BJ (cell line): ENCODE measurements around the gene IQCB1. TPM values are rescaled to one million over a fixed set of nuclear protein-coding genes. Genes with fewer than 3 reads are reported as not detected.

Experiments
- CTCF ChIA-PET: fragments of 350-600 bp; formaldehyde crosslinking; extraction: SDS; loops from one replicate; lab custom pipeline; 2021; ENCODE audit warnings: antibody characterized with exemption, inconsistent platforms; lab: Yijun Ruan, JAX
- POLR2A ChIA-PET: fragments of 300-600 bp; sonication (Branson Sonifier 250); formaldehyde crosslinking; extraction: SDS; loops from one replicate; lab custom pipeline; 2021; ENCODE audit warnings: antibody characterized with exemption; lab: Charles Lee
- DNase-seq: peaks from one replicate; pipeline ENCODE4 v3.0.0-alpha.2; 2011; ENCODE audit warnings: low read depth
- H3K27me3 ChIP-seq: 2 replicates; pipeline ENCODE4 v1.6.0; 2011; ENCODE audit warnings: low read length; ENCODE audit not compliant: control insufficient read depth, insufficient read depth
- H3K36me3 ChIP-seq: 2 replicates; pipeline ENCODE4 v1.5.1; 2011; ENCODE audit warnings: low read length; ENCODE audit not compliant: control insufficient read depth, insufficient read depth
- H3K4me3 ChIP-seq: 2 replicates; pipeline ENCODE4 v1.5.1; 2011; ENCODE audit warnings: low read depth, mild to moderate bottlenecking, control low read depth, low read length
- polyA plus RNA-seq: library from polyadenylated mRNA; depleted of rRNA; stranded (reverse); fragments of >200 nt; gene quantifications from 2 replicates; pipeline ENCODE4 v1.2.3, GENCODE V29; 2011
- TF ChIP-seq, protein P1 (sequence below): IDR thresholded peaks from 2 replicates; pipeline ENCODE4 v1.5.1; 2011; ENCODE audit warnings: low read depth, mild to moderate bottlenecking, control low read depth, inconsistent platforms, low read length, moderate library complexity; ENCODE audit not compliant: insufficient read depth

The IQCB1 gene
- polyA plus RNA-seq, 1 experiment, result 6.1 TPM

DNA sequence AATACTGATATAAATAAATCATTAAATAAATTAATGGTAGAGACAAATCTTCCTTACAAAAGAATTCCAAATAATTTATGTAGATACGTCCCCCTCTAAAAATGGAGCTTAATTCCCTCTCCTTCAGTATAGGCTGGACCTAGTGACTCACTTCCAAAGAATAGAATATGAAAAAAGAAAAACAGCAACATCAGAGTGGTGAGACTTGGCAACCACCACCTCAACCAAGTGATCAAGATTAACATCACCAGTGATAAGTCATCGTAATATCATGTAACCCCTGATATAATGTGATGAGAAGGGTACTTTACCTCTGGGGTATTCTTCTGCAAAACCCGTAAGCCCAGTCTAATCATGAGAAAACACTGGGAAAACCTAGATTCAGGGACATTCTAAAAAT is 98.7 kb downstream of the IQCB1 start:
- H3K4me3 ChIP-seq, result no peak overlapping the region
- ChIA-PET POLR2A (no interaction called here), CTCF (no interaction called here)
- TF ChIP-seq, protein P1, sequence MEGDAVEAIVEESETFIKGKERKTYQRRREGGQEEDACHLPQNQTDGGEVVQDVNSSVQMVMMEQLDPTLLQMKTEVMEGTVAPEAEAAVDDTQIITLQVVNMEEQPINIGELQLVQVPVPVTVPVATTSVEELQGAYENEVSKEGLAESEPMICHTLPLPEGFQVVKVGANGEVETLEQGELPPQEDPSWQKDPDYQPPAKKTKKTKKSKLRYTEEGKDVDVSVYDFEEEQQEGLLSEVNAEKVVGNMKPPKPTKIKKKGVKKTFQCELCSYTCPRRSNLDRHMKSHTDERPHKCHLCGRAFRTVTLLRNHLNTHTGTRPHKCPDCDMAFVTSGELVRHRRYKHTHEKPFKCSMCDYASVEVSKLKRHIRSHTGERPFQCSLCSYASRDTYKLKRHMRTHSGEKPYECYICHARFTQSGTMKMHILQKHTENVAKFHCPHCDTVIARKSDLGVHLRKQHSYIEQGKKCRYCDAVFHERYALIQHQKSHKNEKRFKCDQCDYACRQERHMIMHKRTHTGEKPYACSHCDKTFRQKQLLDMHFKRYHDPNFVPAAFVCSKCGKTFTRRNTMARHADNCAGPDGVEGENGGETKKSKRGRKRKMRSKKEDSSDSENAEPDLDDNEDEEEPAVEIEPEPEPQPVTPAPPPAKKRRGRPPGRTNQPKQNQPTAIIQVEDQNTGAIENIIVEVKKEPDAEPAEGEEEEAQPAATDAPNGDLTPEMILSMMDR, result no peak
- no peaks in the 10 kb centered on the region for H3K36me3 ChIP-seq
- DNase-seq, result no peak
- no peaks in the 10 kb centered on the region for H3K27me3 ChIP-seq

DNA sequence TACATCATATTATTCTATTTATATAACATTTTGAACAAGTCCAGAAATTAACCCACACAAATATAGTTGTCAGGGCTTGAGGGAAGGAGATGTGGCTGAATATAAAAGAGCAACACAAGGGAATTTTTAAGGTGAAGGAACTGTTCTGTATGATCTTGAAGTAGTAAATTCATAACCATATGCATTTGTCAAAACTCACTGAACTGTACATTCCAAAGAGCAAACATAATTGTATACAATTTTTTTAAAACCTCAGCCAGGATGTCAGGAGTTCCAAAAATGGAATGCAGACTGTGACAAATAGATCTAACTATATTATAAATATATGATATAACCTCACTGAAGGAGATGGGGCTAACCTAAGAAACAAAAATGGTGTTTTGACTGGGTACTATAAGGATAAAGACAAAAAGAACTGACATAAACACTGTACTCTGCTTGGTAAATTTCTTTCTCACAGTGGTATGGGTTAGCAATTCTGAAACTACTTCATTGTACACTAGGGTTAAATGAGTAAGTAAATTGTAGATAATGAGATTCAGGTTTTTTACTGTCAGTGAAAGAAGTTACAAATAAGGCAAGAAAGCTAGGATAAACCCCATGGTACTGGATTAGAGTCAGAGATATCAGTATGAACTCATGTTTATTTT is 99.7 kb downstream of the IQCB1 start:
- H3K4me3 ChIP-seq, result no peak overlapping the region
- POLR2A ChIA-PET, result no interaction called here
- no peaks in the 10 kb centered on the region for H3K27me3 ChIP-seq
- TF ChIP-seq, protein P1, result no peak
- no peaks in the 10 kb centered on the region for H3K36me3 ChIP-seq
- CTCF ChIA-PET, result no interaction called here
- DNase-seq, result no peak

DNA sequence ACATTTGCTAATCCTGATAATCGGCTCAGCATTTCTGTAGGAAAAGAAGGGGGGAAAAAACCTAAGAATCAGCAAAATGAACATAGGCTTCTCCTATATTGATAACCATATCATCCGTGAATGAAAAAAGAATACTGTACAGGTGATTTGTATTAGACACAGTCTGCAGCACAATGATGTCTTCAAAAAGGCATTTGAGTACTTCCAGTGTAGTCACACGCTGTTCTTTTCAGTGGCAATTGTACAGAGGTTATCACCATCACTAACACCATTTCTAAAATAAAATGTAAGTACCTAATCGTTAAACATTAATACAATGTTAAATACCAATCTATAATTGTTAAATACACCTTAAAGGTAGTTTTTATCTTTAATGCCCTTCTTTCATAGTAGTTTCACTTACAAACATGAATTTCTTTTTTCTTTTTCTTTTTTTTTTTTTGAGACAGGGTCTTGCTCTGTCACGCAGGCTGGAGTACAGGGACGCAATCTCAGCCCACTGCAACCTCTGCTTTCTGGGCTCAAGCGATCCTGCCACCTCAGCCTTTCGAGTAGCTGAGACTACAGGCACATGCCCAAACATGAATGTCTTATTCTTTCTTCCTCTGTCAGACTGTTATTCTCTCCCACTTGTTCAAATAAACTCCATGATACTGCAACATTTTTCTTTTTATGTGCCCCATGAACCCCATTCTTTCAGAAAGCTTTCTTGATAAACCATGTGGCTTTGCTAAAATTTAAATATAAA is 103.7 kb downstream of the IQCB1 start:
- H3K27me3 ChIP-seq, result no peaks in the 10 kb centered on the region
- ChIA-PET POLR2A (no interaction called here), CTCF (no interaction called here)
- peaks cover 3% of the 10 kb centered on the region for H3K36me3 ChIP-seq
- TF ChIP-seq, protein P1, result no peak
- DNase-seq, result no peak
- H3K4me3 ChIP-seq, result no peak overlapping the region

DNA sequence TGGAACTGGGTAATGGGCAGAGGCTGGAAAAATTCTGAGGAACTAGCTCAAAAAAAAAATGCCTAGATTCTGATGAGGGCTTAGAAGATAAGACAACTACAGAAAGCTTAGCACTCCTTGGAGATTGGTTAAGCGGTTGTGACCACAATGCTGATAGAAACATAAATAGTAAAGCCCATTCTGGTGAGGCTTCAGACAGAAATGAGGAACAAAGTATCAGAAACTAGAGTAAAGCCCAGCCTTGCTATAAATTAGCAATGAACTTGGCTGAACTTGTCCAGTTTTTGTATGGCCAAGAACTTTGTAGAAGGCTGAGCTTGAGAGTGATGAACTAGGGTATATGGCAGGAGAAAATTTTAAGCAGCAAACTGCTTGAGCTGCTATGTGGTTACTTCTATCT is 110.7 kb downstream of the IQCB1 start:
- no peak for DNase-seq

DNA sequence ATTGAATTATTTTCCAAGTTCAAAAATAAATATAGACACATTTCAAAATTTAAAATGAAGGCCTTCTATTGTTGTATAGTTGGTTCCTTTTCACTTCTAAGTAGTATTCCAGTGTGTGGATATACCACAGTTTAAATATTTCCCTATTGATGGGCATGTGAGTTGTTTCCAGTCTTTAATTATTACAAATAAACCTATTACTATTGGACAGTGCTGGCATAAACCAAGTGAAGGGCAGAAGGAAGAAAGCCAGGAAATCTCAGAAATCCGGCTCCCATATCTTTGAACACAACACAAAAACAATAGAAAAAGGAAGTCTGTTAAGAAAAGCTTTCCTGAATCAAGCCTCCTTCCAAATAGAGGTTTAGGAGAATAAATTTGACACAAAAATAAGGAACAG is 111.4 kb downstream of the IQCB1 start:
- no peak overlapping the region for H3K4me3 ChIP-seq
- no peak for DNase-seq
- CTCF ChIA-PET, result no interaction called here
- H3K27me3 ChIP-seq, result no peaks in the 10 kb centered on the region
- peaks cover 9% of the 10 kb centered on the region for H3K36me3 ChIP-seq
- TF ChIP-seq, protein P1, result no peak
- POLR2A ChIA-PET, result no interaction called here

More for the DNA sequence above, 110.7 kb downstream of the IQCB1 start:
- TF ChIP-seq, protein P1, result no peak
- ChIA-PET POLR2A (no interaction called here), CTCF (no interaction called here)
- Histone ChIP-seq H3K4me3 (no peak overlapping the region), H3K36me3 (peaks cover 9% of the 10 kb centered on the region), H3K27me3 (no peaks in the 10 kb centered on the region)
